Heart left ventricle (tissue), 16 donors: ENCODE results near the gene SMIM28. TPM values are rescaled to one million over a fixed set of nuclear protein-coding genes. Genes with fewer than 3 reads are reported as not detected.

ENCODE experiments used
- ATAC-seq, 4 donors: fragments of 200-7000 bp; cut with Tn5 transposase; one replicate each; pipeline ENCODE4 v1.9.1; 2020 to 2022; ENCODE audit warnings: moderate library complexity in 4 of 4, mild to moderate bottlenecking in 3 of 4, moderate number of reproducible peaks in 1 of 4
- DNase-seq, 5 donors: peaks; one replicate each; pipeline ENCODE4 v3.0.0-alpha.2; 2020
- H3K27ac ChIP-seq, 12 donors: fragments of 200-600 bp; sonication (generic) in 4 of 12; one replicate each; pipeline versions ENCODE4 v1.5.0 to v1.8.0; 2016 to 2022; ENCODE audit warnings: mild to moderate bottlenecking in 2 of 12
- H3K27me3 ChIP-seq, 9 donors: fragments of 200-600 bp; sonication (generic) in 2 of 9; one replicate each; pipeline versions ENCODE4 v1.5.1 to v1.8.0; 2016 to 2022; ENCODE audit warnings: mild to moderate bottlenecking in 3 of 9
- H3K36me3 ChIP-seq, 9 donors: fragments of 200-600 bp; sonication (generic) in 2 of 9; one replicate each; pipeline versions ENCODE4 v1.5.0 to v1.8.0; 2018 to 2022; ENCODE audit warnings: mild to moderate bottlenecking in 2 of 9
- H3K4me1 ChIP-seq, 12 donors: fragments of 200-600 bp; sonication (generic) in 4 of 12; one replicate each; pipeline versions ENCODE4 v1.5.0 to v1.8.0; 2016 to 2022; ENCODE audit warnings: mild to moderate bottlenecking in 3 of 12
- H3K4me3 ChIP-seq, 12 donors: fragments of 200-600 bp; sonication (generic) in 4 of 12; one replicate each; pipeline versions ENCODE4 v1.5.0 to v1.8.0; 2017 to 2022; ENCODE audit warnings: mild to moderate bottlenecking in 9 of 12, moderate library complexity in 4 of 12
- H3K9me3 ChIP-seq, 12 donors: fragments of 200-600 bp; sonication (generic) in 4 of 12; one replicate each; pipeline versions ENCODE4 v1.5.0 to v1.8.0; 2016 to 2022; ENCODE audit warnings: mild to moderate bottlenecking in 1 of 12
- CTCF ChIP-seq, 12 donors: fragments of 200-600 bp; sonication (generic) in 4 of 12; IDR thresholded peaks; one replicate each; pipeline versions ENCODE4 v1.5.0 to v1.8.0; 2018 to 2022; ENCODE audit warnings: antibody characterized with exemption in 12 of 12, mild to moderate bottlenecking in 5 of 12
- POLR2A ChIP-seq, 2 donors: fragments of 450-650 bp; IDR thresholded peaks; one replicate each; pipeline ENCODE4 v1.6.1; 2017; ENCODE audit warnings: antibody characterized with exemption in 2 of 2, mild to moderate bottlenecking in 2 of 2, moderate library complexity in 2 of 2
- WGBS, 4 donors: extraction: QIAGEN DNeasy Blood & Tissue Kit in 2 of 4; methylation state at CpG; one replicate each; pipeline versions ENCODE4 v1.1.5 to v1.1.7; 2013 to 2018; 5-methylcytosine and 5-hydroxymethylcytosine counted together
- intact Hi-C, 10 donors: fragments of 100-400 bp; cut with DNase I; formaldehyde crosslinking; loops; one replicate each; pipeline versions ENCODE4 v1.11.1 to v1.14.2; 2022
- polyA plus RNA-seq, 2 donors: library from polyadenylated mRNA; stranded (reverse); fragments of 200-250 nt; gene quantifications; one replicate each; pipeline ENCODE4 v1.2.3, GENCODE V29; 2013
- total RNA-seq, 9 donors: library from RNA; depleted of rRNA in 2 of 9; stranded (reverse); fragments of >200 nt in 2 of 9; fragmentation: NEBNext Ultra II Directional in 3 of 9; extraction: Animal tissue kit (Norgen Biotek cat#: 25700) in 3 of 9; gene quantifications; one replicate each; pipeline versions ENCODE4 v1.1.0 to v1.2.4, GENCODE V29; 2016 to 2023
- donor health status: ischemic (EF 13 %, LVEDD 7.1; RV severe dilation, severe dysfunction).
- donor health status: healthy with polysubstance abuse.
- donor health status: DM: no; HTN: yes; CAD: no.
- donor health status: DM: no; HTN: no; CAD: no.
- donor health status: ischemic (EF 25% LVEDD 6.9; RV normal size, moderate dysfunction).
- donor health status: ischemic (EF 25% LVEDD 5.7; RV mildly dilated, moderate dysfunction).
- donor health status: healthy.
- donor health status: DM: yes; HTN: yes; CAD: no.
- donor health status: ischemic (EF 35%, LVEDD 5.7; RV mildly dilated, moderate dysfunction).
- donor health status: nonischemic (EF 11% LVEDD 7.7; RV severe dilation, severe dysfunction).
- donor health status: DM: yes; HTN: yes; CAD: no.
- donor health status: PGD.
- donor health status: ischemic (EF 29% LVEDD 5.4; RV normal size, mild dysfunction).
- donor health status: nonischemic (EF 23%, LVEDD 6.1; RV moderate dilation, normal function).

SMIM28 gene
- total and polyA plus RNA-seq, 11 donors = not detected

- WGBS, 4 donors = 69 to 79% (median 75%) methylated on average over 4 of the region's 4 CpGs
- no peaks in the 10 kb centered on the region for H3K4me1 ChIP-seq
- DNase-seq = no peak
- H3K27ac ChIP-seq = no peak overlapping the region
- TF ChIP-seq POLR2A (IDR thresholded peaks at IDR 0.05) = no peak
- TF ChIP-seq CTCF (IDR thresholded peaks at IDR 0.05) = no peak
- no peak for ATAC-seq
- no peak overlapping the region for H3K4me3 ChIP-seq
- H3K27me3 ChIP-seq = no peaks in the 10 kb centered on the region
- intact Hi-C loops = no loop called here
- no peaks in the 10 kb centered on the region for H3K36me3 ChIP-seq
- H3K9me3 ChIP-seq = no peaks in the 10 kb centered on the region
These were observed 758 bp downstream of the SMIM28 start for GRCh38 chr6:138378463-138378862.

DNA sequence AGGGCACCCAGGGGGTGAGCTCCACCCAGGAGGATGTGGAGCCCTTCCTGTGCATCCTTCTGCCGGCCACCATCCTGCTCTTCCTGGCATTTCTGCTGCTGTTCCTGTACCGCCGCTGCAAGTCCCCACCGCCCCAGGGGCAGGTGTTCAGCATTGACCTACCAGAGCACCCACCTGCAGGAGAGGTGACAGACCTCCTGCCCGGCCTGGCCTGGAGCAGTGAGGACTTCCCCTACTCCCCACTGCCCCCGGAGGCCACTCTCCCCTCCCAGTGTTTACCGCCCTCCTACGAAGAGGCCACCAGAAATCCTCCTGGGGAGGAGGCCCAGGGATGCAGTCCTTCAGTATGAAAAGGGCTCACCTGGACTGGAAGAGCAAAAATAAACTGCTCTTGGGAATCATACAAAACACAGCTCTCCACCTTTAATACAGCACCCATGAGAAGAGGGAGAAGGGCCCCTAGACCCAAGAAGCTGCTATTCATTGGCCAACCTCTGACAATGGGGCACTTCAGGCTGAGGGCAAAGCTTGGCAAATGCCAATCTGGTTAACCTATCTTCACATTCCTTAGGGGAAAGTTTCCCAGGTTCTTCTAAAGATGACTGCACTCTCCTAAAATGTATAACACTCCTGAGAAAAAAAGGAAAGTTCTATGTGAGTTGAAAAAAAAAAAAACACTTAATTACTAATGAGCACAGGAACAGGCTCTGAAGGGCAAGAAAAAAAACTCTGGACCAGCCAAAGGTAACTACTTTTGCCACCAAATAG is 5.0 kb downstream of the SMIM28 start:
- TF ChIP-seq POLR2A (IDR thresholded peaks at IDR 0.05) = no peak
- TF ChIP-seq CTCF (IDR thresholded peaks at IDR 0.05) = no peak
- no peak for ATAC-seq
- intact Hi-C loops = no loop called here
- H3K9me3 ChIP-seq = no peaks in the 10 kb centered on the region
- H3K27me3 ChIP-seq = no peaks in the 10 kb centered on the region
- no peaks in the 10 kb centered on the region for H3K4me1 ChIP-seq
- H3K36me3 ChIP-seq = no peaks in the 10 kb centered on the region
- no peak overlapping the region for H3K27ac ChIP-seq
- no peak for DNase-seq
- 75 to 87% (median 79%) methylated on average over 7 to 8 of the region's 8 CpGs for WGBS, 4 donors
- H3K4me3 ChIP-seq = no peak overlapping the region

GRCh38 chr6:138383776-138384175 is 6.1 kb downstream of the SMIM28 start:
- intact Hi-C loops = no loop called here
- no peak overlapping the region for H3K27ac ChIP-seq
- 82 to 85% (median 82%) methylated on average over 3 of the region's 3 CpGs for WGBS, 4 donors

DNA sequence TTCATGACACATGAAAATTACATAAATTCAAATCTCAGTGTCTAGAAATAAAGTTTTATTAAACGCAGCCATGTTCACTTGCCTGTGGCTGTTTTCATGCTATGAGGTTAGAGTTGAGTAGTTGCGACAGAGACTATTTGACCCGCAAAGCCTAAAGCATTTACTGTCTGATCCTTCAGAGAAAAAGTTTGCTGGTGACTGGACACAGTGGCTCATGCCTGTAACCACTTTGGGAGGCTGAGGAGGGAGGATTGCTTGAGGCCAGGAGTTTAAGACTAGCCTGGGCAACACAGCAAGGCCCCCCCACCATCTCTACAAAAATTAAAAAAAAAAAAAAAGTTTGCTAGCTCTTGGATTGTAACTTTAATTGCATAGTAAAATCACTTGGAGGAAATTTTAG is 9.2 kb downstream of the SMIM28 start:
- DNase-seq (no peak), ATAC-seq (no peak)
- WGBS, 4 donors = 94 to 98% (median 97%) methylated on average over 3 of the region's 3 CpGs
- Histone ChIP-seq H3K4me1 (no peaks in the 10 kb centered on the region), H3K4me3 (no peak overlapping the region), H3K36me3 (no peaks in the 10 kb centered on the region), H3K9me3 (no peaks in the 10 kb centered on the region), H3K27ac (no peak overlapping the region), H3K27me3 (no peaks in the 10 kb centered on the region)
- intact Hi-C loops = no loop called here
- TF ChIP-seq CTCF (IDR thresholded peaks at IDR 0.05) = no peak

More at GRCh38 chr6:138383776-138384175, 6.1 kb downstream of the SMIM28 start:
- Histone ChIP-seq H3K4me1 (no peaks in the 10 kb centered on the region), H3K4me3 (no peak overlapping the region), H3K27me3 (no peaks in the 10 kb centered on the region), H3K9me3 (no peaks in the 10 kb centered on the region), H3K36me3 (no peaks in the 10 kb centered on the region)
- TF ChIP-seq POLR2A (IDR thresholded peaks at IDR 0.05) = no peak
- no peak for TF ChIP-seq CTCF (IDR thresholded peaks at IDR 0.05)
- DNase-seq (no peak), ATAC-seq (peak in 1 of 4 donors; percentile 15)
